ENCODE measurements around the gene NCEH1. TPM values are rescaled to one million over a fixed set of nuclear protein-coding genes. Genes with fewer than 3 reads are reported as not detected.

NCEH1 gene
- total RNA-seq, 2 donors from 2014 or later, result 7.1 to 22.7 TPM

- ATAC-seq (ENCODE audit: insufficient number of reproducible peaks, low FRiP score, low read depth), result no peak
- Histone ChIP-seq H3K9me3 (no peaks in the 10 kb centered on the region), H3K4me1 (ENCODE audit: control insufficient read depth in 1 of 2, low read depth in 2 of 2) (peaks cover 4 to 6% of the 10 kb centered on the region in 2 donors)
Measured at GRCh38 chr3:172626021-172626640, 84.7 kb downstream of the NCEH1 start.

GRCh38 chr3:172625404-172625803 is 85.5 kb downstream of the NCEH1 start:
- ATAC-seq (ENCODE audit: insufficient number of reproducible peaks, low FRiP score, low read depth) (no peak), DNase-seq (ENCODE audit: low spot score) (no peak)
- H3K27me3 ChIP-seq (replicated peaks; ENCODE audit: insufficient read depth), result no peaks in the 10 kb centered on the region
- no peak for TF ChIP-seq CTCF (IDR thresholded peaks at IDR 0.05)
- no peak overlapping the region for H3K27ac ChIP-seq
- peaks cover 4 to 6% of the 10 kb centered on the region in 2 donors for H3K4me1 ChIP-seq (ENCODE audit: control insufficient read depth in 1 of 2, low read depth in 2 of 2)
- no peaks in the 10 kb centered on the region for H3K36me3 ChIP-seq
- H3K9me3 ChIP-seq, result no peaks in the 10 kb centered on the region
- H3K4me3 ChIP-seq, result no peak overlapping the region

More at GRCh38 chr3:172626021-172626640, 84.7 kb downstream of the NCEH1 start:
- Histone ChIP-seq H3K36me3 (no peaks in the 10 kb centered on the region), H3K4me3 (no peak overlapping the region), H3K27me3 (replicated peaks; ENCODE audit: insufficient read depth) (no peaks in the 10 kb centered on the region), H3K27ac (no peak overlapping the region)
- no peak for TF ChIP-seq CTCF (IDR thresholded peaks at IDR 0.05)
- no peak for DNase-seq (ENCODE audit: low spot score)

GRCh38 chr3:172624999-172625398 is 85.9 kb downstream of the NCEH1 start:
- TF ChIP-seq CTCF (IDR thresholded peaks at IDR 0.05), result no peak
- no peak overlapping the region for H3K27ac ChIP-seq
- no peak for DNase-seq (ENCODE audit: low spot score)
- no peak overlapping the region for H3K4me3 ChIP-seq
- peaks cover 4 to 6% of the 10 kb centered on the region in 2 donors for H3K4me1 ChIP-seq (ENCODE audit: control insufficient read depth in 1 of 2, low read depth in 2 of 2)
- H3K36me3 ChIP-seq, result no peaks in the 10 kb centered on the region
- H3K27me3 ChIP-seq (replicated peaks; ENCODE audit: insufficient read depth), result no peaks in the 10 kb centered on the region
- no peak for ATAC-seq (ENCODE audit: insufficient number of reproducible peaks, low FRiP score, low read depth)
- no peaks in the 10 kb centered on the region for H3K9me3 ChIP-seq

- Histone ChIP-seq H3K4me3 (no peak overlapping the region), H3K27ac (no peak overlapping the region), H3K36me3 (no peaks in the 10 kb centered on the region), H3K27me3 (replicated peaks; ENCODE audit: insufficient read depth) (no peaks in the 10 kb centered on the region), H3K9me3 (no peaks in the 10 kb centered on the region), H3K4me1 (ENCODE audit: control insufficient read depth in 1 of 2, low read depth in 2 of 2) (peaks cover 4 to 6% of the 10 kb centered on the region in 2 donors)
- DNase-seq (ENCODE audit: low spot score) (no peak), ATAC-seq (ENCODE audit: insufficient number of reproducible peaks, low FRiP score, low read depth) (no peak)
- TF ChIP-seq CTCF (IDR thresholded peaks at IDR 0.05), result peak; percentile 51
Measured at GRCh38 chr3:172622916-172623700, 87.8 kb downstream of the NCEH1 start.

- DNase-seq (ENCODE audit: low spot score) (no peak), ATAC-seq (ENCODE audit: insufficient number of reproducible peaks, low FRiP score, low read depth) (no peak)
- H3K27ac ChIP-seq, result no peak overlapping the region
- no peak overlapping the region for H3K4me3 ChIP-seq
- H3K4me1 ChIP-seq (ENCODE audit: control insufficient read depth in 1 of 2, low read depth in 2 of 2), result peaks cover under 1 to 4% of the 10 kb centered on the region in 2 donors
- H3K9me3 ChIP-seq, result no peaks in the 10 kb centered on the region
- H3K36me3 ChIP-seq, result no peaks in the 10 kb centered on the region
- H3K27me3 ChIP-seq (replicated peaks; ENCODE audit: insufficient read depth), result no peaks in the 10 kb centered on the region
- no peak for TF ChIP-seq CTCF (IDR thresholded peaks at IDR 0.05)
Measured at GRCh38 chr3:172622156-172622555, 88.7 kb downstream of the NCEH1 start.
